ENCODE data around the gene NARS2. TPM values are rescaled to one million over a fixed set of nuclear protein-coding genes. Genes with fewer than 3 reads are reported as not detected.
A peak's percentile ranks its signal among the peaks of the same experiment; 100 is the strongest.
"Not testable (repeated sequence)": the region's sequence is repeated elsewhere in the genome, so short reads cannot be mapped to it uniquely, and the experiment has no call there.

Gene NARS2
- total RNA-seq, 1 donor from 2014 or later: 17.5 TPM

GRCh38 chr11:78470861-78471442 is 103.7 kb downstream of the NARS2 start:
- intact Hi-C loops (cut with DNase I): no loop called here
- no peaks in the 10 kb centered on the region for H3K9me3 ChIP-seq
- peaks cover 4% of the 10 kb centered on the region for H3K36me3 ChIP-seq
- no peak for TF ChIP-seq CTCF (IDR thresholded peaks at IDR 0.05)
- no peaks in the 10 kb centered on the region for H3K4me1 ChIP-seq
- DNase-seq (no peak), ATAC-seq (no peak)
- no peak overlapping the region for H3K27ac ChIP-seq
- H3K27me3 ChIP-seq: no peaks in the 10 kb centered on the region
- no peak overlapping the region for H3K4me3 ChIP-seq

GRCh38 chr11:78469896-78470295 is 104.8 kb downstream of the NARS2 start:
- Histone ChIP-seq H3K9me3 (no peaks in the 10 kb centered on the region), H3K27me3 (no peaks in the 10 kb centered on the region), H3K4me1 (no peaks in the 10 kb centered on the region), H3K27ac (no peak overlapping the region), H3K4me3 (no peak overlapping the region), H3K36me3 (peaks cover under 1% of the 10 kb centered on the region)
- ATAC-seq (no peak), DNase-seq (no peak)
- intact Hi-C loops (cut with DNase I): no loop called here
- TF ChIP-seq CTCF (IDR thresholded peaks at IDR 0.05): no peak

- TF ChIP-seq CTCF (IDR thresholded peaks at IDR 0.05): no peak
- H3K9me3 ChIP-seq: no peaks in the 10 kb centered on the region
- no peak overlapping the region for H3K27ac ChIP-seq
- H3K4me1 ChIP-seq: no peaks in the 10 kb centered on the region
- no peak for DNase-seq
- no peaks in the 10 kb centered on the region for H3K27me3 ChIP-seq
- H3K36me3 ChIP-seq: peaks cover 5% of the 10 kb centered on the region
- no peak overlapping the region for H3K4me3 ChIP-seq
- no peak for ATAC-seq
- intact Hi-C loops (cut with DNase I): no loop called here
These were observed 106.7 kb downstream of the NARS2 start for GRCh38 chr11:78467931-78468330.

GRCh38 chr11:78467370-78467769 is 107.3 kb downstream of the NARS2 start:
- no peak overlapping the region for H3K4me3 ChIP-seq
- no peak for TF ChIP-seq CTCF (IDR thresholded peaks at IDR 0.05)
- H3K4me1 ChIP-seq: no peaks in the 10 kb centered on the region
- ATAC-seq (no peak), DNase-seq (no peak)
- no peak overlapping the region for H3K27ac ChIP-seq
- intact Hi-C loops (cut with DNase I): no loop called here
- H3K27me3 ChIP-seq: no peaks in the 10 kb centered on the region
- H3K36me3 ChIP-seq: peaks cover 11% of the 10 kb centered on the region
- no peaks in the 10 kb centered on the region for H3K9me3 ChIP-seq

GRCh38 chr11:78465169-78465942 is 109.3 kb downstream of the NARS2 start:
- H3K9me3 ChIP-seq: no peaks in the 10 kb centered on the region
- no peak for TF ChIP-seq CTCF (IDR thresholded peaks at IDR 0.05)
- H3K27me3 ChIP-seq: no peaks in the 10 kb centered on the region
- H3K4me3 ChIP-seq: no peak overlapping the region
- H3K27ac ChIP-seq: peak overlapping the region; percentile 66
- peaks cover 26% of the 10 kb centered on the region for H3K36me3 ChIP-seq
- intact Hi-C loops (cut with DNase I): no loop called here
- ATAC-seq (peak; percentile 53), DNase-seq (no peak)
- H3K4me1 ChIP-seq: no peaks in the 10 kb centered on the region

GRCh38 chr11:78464787-78465168 is 109.9 kb downstream of the NARS2 start:
- H3K27me3 ChIP-seq; H3K9me3 ChIP-seq; DNase-seq; H3K4me3 ChIP-seq; ATAC-seq; intact Hi-C loops (cut with DNase I); H3K4me1 ChIP-seq: not testable (repeated sequence)
- peak overlapping the region; percentile 66 for H3K27ac ChIP-seq
- peaks cover 27% of the 10 kb centered on the region for H3K36me3 ChIP-seq
